Activated CD8-positive, alpha-beta memory T cell treated with anti-CD3 and anti-CD28 coated beads, Interleukin-2, amount 50 U/mL, for 48 hours (primary cell): ENCODE data around the gene SP110.
A peak's percentile ranks its signal among the peaks of the same experiment; 100 is the strongest.
"Not testable (repeated sequence)": the region's sequence is repeated elsewhere in the genome, so short reads cannot be mapped to it uniquely, and the experiment has no call there.

ENCODE experiments used
- DNase-seq: peaks from one replicate; pipeline ENCODE4 v3.0.0-alpha.2; 2020

The SP110 gene

DNA sequence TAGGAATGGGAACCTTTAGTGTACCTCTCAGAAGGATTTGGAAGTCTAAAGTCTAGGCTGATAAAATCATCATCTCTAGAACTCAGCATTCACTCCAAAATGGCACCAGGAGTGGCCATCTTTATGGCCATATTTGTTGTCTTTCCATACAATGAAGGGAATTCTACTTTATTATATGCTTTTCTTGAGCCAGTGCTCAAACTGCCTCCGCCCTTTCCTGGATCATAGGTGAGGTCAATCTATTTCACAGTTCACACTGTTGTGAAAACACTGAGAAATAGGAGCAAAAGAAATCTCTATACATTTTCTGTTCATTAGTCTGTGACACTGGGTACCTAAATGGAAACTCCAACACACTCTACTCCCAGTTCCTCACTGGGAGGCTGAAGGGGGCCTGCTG is 55.6 kb downstream of the SP110 start:
- no peak for DNase-seq

DNA sequence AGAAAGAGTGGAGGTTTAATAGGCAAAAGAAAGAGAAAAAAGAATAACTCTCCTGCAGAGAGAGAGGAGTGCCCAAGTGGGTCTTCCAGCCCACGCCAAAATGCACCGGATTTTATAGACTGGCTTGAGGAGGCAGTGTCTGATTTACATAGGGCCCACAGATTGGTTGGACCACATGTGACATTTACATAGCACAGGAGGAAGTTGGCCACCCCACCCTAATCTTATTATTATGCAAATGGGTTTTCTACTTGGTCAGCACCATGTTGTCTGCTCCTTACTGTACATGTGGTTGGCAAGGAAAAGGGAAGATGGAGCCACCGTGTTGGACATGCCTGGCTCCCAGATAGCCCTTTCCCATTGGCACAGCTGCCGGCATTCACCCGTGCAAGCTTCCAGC is 56.8 kb downstream of the SP110 start:
- DNase-seq = no peak

DNA sequence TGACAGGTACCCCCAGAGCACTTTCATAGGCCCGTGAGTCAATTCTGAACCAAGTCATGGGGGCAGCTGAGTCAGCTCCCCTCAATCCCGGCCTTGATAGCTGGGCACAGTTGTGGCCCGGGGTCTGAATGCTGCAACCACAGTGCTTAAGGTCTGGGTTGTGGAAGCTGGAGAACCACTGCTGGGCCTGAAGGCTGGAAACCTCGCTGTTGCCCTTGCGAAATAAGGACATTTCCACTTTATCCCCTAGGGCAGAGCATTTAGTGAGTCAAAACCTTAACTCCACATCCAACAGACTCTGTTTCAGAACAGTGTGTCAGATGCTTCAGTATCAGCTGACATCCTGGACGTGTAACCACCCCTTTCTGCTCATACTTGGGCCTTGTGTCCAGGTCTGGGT is 58.6 kb downstream of the SP110 start:
- no peak for DNase-seq

DNA sequence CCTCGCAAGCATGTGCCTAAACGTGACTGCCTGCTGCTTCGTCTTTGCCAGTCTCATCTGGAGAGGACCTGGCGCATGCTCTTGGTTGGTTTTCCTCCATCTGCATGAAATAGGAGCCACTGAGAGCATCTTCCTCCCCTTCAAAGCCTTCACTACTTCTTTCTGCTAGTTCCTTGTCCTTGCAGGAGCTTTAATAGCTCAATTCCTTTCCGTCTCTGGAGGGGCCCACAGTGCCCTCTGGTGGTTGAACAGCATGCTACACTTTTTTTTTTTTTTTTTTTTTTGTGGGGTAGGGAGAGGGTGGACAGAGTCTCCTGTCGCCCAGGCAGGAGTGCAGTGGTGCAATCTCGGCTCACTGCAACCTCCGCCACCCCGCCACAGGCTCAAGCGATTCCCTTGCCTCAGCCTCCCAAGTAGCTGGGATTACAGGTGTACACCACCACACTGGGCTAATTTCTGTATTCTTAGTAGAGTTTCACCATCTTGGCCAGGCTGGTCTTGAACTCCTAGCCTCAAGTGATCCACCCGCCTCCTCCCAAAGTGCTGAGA is 59.6 kb downstream of the SP110 start:
- DNase-seq = peak; percentile 78

DNA sequence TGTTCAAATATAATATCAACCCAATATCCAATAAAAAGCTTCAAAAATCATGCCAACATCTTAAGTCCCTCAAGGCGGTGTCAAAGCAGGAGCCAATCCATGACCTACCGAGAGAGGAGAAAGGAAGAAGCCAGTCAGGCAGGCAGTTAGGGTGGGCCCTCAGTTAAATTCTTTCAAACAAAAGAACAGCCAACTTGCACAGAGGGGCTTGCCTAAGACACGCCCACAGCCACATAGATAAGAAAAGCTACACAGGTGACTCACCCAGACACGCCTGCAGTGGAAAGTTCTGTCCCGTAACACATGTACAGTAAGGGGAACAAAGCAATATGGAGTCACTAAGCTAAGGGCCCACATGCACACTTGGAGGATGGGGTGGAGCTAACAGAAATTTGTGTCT is 61.3 kb downstream of the SP110 start:
- DNase-seq = peak; percentile 45

DNA sequence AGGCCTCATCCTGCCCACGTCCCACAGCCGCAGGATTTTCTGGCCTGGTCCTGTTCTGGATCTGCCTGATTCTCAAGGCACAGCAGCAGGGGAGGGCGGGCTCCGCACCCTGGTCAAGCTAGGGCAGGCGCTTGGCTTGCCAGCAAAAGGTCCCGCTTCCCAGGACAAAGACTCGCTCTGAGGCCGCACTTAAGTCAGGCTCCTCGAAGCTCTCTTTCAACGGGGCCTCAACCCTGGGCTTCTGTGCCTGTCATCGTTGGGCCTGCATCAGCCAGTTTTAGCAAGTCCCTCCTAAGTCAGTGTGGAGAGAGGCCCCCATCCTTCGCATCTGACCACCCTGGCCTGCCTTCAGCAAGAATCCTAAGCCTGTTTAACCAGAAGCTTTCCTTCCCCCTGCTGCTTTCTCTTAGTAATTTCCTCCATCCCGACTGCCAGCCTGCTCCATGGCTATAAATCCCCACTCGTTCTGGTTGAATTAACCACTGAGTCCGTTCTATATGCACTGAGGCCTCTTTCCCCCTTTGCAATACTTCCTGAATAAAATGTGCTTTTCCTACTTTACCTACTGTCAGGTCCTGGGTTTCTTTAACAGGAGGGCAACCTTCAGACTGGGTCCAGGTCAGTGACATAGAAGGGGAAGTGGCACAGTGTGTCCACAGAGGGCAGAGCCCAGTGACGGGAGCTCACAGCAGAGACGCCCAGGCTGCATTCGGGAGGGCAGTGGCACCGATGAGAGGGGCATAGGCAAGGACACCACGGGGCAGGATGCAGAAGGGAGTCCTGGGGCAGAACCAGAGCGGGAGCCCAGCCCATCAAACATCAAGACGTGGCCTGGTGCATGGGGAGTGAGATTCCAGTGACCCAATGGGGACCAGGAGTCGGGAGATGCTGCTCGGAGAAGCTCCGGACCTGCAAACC is 62.7 kb downstream of the SP110 start:
- DNase-seq = peak; percentile 29

DNA sequence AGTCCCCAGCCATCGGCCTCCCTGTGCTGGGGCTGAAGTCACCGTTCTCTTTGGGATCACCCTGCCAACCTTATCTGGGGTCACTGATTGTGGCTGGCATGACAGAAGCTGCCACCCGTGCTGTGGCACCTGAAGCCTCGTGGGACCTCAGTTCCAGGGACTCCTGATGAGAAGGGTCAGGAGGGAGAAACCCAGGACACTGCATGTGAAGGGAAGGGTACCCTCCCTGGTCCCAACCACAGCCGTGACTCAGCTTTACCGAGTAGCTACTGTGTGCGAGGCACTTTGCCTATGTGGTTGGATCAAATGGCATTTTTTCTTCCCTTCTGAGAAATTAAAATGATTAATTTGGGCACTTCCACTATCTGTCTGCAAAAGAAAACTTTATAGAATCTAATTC is 64.4 kb downstream of the SP110 start:
- DNase-seq = no peak

DNA sequence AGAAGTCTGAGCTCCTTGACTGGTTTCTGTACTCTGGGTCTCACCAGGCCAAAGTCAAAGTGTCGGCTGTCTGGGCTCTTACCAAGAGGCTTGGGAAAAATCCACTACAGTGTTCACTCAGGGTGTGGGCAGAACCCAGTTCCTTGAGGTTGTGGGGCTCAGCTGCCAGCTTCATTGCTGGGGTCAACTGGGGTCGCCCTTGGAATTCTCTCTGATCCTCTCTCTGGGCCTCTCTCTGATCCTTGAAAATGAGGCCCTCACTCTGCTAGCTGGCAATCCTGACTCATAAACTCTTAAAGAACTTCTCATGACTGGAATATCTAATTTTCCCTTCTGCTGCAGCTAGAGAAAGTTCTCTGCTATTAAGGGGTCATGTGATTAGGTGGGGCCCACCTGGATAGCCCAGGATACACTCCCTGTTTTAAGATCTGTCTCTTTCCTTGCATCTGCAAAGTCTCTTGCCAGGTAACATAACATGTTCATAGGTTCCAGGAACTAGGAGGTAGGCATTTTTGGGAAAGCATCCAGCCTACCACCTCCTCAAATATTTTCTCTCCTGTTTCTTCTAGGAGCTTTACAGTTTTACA is 66.3 kb downstream of the SP110 start:
- no peak for DNase-seq

DNA sequence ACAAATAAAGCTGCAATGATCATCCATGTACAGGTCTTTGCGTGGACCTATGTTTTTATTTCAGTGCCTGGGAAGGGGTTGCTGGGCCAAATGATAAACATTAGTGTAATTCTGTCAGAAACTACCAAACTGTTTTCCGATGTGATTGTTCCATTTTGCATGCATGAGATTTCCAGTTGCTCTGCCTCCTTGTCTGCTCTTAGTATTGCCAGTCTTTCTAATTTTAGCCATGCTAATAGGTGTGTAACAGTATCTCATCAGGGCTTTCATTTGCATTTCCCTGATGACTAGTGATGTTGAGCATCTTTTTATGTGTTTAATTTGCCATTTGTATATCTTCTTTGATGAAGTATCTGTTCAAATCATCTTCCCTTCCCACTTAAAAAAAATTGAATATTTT is 67.5 kb downstream of the SP110 start:
- no peak for DNase-seq

DNA sequence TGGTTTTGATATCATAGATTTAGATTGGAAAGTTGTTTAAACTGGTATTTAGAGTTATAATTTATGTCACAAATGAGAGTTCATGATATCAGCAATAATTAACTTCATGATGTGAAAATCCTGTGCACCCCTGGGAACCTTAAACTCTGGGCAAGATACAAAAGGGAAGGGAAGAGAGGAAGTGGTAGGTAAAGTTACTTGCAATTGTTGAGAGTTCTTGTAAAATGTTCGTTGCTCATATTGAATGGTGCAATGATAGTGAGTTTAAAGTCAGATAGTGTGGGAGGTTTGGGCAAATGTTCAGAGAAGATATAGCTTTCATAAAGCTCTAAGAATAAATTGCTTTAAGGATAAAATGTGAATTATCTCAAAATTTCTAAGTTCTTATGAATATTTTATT is 75.4 kb downstream of the SP110 start:
- DNase-seq = no peak

DNA sequence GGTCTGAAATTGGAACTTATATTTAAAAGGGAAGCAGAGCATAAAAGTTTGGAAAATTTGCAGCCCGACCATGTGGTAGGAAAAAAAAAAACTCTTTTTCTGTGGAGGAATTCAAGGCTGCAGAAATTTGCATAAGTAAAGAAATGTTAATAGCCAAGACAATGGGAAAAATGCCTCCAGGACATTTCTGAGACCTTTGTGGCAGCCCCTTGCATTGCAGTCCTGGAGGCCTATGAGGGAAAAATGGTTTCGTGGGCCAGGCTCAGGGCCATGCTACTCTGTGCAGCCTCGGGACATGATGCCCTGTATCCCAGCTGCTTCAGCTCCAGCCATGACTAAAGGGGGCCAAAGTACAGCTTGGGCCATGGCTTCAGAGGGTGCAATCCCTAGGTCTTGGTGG is 79.1 kb downstream of the SP110 start:
- no peak for DNase-seq

DNA sequence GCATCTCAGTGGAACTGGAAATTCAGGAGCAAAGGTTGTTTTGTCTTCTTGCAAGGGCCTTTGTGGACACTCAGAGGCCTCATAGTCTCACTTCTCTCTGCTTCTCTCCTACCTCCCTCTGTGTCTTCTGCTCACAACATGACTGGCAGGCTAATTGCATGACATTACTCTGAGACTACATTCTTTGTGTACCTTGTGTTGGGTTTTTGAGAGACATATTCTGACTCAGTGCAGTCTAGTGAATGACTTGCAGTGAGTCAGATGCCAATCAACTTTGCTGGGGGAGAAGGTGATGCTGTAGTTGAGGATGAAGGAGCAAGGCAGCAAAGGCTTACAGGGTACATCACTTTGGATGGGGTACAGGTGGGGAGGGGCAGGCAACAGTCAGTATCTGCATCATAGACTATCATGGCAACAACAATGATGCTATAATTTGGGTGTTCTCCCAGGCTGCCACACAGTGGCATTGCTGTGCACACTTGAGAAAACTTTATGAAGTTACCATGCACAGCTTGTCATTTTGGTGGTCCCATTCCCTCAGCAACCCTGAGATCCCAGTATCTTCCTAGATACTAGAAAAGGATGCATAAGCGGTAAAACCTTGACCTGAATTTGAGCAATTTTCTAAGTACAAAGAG is 81.8 kb downstream of the SP110 start:
- no peak for DNase-seq

DNA sequence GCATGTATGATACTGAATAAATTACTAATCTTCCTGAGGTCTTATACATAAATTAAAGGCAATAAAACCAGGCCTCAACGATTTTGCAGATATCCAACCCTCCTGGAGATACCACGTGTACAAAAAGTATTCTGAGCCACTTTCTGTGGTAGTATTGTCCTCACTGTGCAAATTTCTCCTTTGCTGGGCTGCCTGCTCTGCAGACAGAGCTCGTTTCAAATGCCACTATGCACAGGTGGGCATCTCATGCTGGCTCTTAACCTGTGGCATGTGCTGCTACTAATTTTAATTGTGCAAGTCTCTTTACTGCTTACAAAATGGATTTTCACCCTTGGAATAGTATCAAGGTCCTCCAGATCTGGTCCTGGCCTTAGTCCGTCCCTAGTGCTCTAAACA is 84.7 kb downstream of the SP110 start:
- no peak for DNase-seq

DNA sequence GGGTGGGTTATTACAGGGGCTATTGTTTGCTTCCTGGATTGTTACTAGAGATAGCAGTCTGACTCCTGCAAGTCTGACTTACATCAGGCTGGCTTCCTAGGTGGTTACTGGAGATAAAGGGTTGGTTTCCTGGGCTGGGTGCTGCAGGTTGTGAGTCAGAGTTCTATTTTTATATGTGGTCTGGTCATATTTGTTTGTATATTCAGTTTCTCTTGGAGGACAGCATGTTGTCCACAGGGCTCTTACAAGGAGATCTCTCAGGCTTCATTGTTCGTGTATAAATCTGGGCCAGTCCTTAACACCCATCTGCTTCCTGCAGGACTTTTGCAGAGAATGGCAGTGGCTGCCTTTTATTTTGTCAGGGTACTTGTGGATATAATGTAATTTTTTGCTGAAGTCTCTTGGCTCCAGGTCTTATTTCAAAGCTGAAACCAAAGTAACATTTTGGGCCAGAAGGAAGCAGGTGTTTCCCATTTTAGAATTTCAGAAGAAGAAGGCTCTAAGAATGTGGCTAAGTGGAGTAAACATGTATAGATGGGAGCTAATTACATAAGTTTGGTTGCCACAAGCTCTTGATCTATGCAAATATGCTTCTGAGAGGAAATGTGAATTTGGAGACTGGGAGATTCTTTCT is 85.2 kb downstream of the SP110 start:
- DNase-seq = no peak

DNA sequence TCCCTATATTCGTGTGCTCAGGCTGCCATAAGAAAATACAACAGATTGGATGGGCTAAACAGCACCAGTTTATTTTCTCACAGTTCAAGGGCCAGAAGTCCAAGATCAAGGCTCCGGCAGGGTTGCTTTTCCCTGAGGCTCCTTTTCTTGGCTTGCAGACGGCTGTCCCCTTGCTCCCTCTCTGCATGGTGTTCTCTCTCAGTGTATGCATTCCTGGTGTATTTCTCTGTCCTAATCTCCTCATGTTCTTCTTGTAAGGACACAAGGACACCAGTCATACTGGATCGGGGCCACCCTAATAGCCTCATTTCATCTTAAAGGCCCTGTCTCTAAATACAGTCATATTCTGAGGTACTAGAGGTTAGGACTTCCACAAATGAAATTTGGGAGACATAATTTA is 88.4 kb downstream of the SP110 start:
- no peak for DNase-seq

DNA sequence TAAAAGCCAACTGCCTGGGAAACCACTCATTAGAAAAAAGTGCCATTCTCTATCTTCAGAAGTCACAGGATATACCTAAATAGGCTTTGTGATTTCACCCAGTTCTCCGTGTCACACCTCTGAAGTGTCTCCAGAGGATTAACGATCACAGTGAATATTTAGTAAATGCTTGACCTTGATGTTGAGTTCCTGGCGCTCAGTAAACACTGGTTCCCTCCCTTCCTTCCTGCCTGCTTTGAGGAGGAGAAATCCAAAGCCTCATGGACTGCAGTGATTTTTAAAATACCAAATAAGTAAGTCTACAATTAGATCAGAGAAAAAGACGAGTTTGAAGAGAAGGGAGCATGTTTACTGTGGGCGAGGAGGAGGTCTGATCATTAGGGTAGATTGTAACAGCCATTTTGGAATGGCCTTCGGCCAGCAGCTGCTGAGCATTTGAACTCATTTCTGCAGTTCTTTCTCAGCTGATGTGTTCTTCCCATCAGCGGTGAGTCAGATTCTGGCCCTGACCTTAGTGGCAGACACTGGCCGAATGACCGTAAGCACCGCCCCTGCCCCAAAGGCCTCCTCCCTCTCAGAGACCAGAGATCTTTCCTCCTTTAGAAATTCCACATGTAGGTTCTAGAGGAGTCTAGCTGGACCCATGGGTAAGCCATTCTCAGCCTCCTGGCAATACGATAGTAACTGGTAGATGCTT is 89.0 kb downstream of the SP110 start:
- no peak for DNase-seq

DNA sequence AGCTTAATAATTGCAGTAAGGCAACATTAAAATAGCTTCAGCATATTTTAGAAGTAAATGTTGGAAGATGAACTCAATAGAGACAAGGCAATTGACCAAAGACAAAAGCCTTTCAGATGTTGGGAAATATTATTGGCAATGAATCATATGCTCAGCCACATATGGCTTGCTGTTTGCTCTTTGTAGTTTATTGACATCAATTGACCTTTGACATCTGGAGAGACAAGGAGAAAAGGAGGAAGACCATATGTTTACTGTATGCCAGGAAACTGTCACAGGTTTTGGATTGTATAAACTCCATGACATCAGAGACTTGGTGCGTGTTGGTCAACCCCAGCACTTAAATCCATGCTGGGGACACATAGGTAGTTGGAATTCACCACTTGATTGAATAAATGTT is 90.4 kb downstream of the SP110 start:
- DNase-seq = no peak

DNA sequence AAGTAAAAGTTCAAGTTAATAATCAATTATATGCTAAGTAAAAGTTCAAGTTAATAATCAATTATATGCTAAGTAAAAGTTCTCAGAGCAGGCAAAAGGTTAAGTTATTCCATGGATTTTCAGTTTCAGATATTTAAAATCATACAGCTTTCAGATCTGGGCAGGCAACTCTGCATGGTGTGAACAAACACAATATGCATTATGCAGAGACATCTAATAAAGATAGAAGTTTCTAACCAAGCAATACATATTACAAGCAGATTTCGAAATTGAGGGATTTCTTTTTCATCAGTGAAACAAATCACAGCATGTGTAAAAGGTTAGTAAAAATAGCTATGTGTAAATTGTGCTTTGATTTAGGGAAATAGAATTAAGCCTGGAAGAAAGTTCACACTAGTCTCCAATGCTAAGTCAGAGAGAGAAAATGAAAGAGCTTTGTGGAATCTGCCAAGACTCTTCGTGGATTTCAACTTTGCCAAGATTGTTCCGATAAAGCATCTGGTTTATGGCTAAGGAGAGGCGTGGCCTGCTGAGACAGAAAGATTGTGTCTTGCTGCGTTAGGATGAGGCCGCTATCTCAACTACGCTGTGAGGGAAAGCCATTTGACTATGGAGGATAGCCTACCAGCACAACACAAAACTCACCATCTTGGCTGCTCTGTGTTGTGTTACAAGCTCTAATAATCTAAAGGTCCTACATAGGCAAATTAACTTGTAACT is 91.0 kb downstream of the SP110 start:
- no peak for DNase-seq

DNA sequence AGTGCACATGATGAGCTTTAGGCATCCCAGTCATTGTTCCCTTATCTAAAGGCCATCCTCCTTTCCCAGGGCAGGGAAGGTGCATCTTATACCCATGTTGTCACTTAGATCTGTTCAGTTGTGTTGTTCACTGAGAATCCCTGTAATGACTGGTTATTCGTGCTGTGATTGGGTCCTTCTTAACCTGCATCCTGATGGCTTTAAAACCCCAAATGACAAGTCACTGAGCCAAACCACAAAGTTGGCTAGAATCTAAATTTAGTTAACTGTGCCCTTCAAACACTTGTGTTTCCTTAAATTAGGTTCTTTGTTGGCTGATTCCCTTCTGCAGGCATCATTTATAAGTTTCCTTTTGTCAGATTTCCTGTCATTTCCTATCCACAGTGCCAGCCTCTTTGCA is 92.6 kb downstream of the SP110 start:
- no peak for DNase-seq

DNA sequence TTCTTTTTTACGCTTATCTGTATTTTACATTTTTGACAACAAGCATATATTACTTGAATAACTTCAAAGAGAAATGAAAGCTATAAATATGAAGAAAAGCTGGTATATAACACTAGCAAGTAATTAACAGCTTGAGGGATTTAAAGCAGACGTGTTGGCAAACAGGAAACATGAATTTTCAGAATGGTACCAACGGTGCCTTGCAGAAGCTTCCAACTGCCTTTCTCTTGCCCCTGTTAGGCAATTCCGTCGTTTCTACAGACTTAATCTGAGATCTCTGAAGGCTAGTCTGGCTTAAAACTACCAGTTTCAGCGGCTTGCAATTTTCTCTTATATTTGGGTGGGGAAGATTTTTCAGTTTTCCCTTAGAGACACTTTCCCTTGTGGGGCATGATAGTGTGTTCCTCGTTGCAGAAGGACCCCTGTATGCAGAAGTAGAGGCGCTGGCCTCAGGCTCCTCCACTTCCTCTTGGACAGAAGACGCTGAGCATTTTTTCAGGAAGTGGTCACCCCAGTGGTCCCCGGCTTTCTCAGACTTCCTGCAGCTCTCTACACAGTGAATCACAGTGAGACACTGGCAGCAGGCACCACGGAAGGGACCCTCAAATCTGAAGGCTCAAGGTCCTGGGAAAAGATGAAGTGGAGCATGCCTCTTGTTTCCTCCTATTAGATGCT is 94.9 kb downstream of the SP110 start:
- no peak for DNase-seq

DNA sequence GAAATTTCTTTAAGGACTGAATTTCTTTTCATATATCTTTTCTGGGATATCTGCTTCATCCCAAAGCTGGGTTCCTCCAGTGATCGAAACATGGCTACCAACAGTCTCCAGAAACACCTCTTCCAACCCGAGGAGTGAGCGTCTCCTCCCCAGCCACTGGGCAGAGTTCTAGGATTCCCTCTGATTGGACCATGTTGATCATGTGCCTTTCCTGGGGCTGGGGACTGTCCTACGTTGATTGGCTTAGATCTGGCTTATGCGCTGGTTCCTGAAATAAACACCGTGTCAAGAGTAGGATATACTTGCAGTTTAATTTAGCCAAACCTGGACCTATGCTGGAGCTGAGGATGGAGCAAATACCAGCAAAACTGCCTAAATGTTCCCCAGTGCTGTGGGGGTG is 95.5 kb downstream of the SP110 start:
- DNase-seq = no peak

DNA sequence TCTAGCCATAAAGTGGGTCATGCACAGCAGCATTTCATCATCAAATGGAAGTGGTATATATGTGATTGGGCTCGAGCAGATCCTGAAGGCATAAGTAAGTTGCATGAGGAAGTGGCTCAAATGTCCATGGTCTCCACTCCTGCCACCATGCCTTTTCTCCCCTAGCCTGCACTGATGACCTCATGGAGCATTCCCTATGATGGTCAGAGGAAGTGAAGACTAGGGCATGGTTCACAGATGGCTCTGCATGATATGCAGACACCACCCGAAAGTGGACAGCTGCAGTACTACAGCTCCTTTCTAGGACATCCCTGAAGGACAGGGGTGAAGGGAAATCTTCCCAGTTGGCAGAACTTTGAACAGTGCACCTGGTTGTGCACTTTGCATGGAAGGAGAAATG is 99.4 kb downstream of the SP110 start:
- DNase-seq = not testable (repeated sequence)
